ENCODE data around the gene CDK5.
A peak's percentile ranks its signal among the peaks of the same experiment; 100 is the strongest.

DNA sequence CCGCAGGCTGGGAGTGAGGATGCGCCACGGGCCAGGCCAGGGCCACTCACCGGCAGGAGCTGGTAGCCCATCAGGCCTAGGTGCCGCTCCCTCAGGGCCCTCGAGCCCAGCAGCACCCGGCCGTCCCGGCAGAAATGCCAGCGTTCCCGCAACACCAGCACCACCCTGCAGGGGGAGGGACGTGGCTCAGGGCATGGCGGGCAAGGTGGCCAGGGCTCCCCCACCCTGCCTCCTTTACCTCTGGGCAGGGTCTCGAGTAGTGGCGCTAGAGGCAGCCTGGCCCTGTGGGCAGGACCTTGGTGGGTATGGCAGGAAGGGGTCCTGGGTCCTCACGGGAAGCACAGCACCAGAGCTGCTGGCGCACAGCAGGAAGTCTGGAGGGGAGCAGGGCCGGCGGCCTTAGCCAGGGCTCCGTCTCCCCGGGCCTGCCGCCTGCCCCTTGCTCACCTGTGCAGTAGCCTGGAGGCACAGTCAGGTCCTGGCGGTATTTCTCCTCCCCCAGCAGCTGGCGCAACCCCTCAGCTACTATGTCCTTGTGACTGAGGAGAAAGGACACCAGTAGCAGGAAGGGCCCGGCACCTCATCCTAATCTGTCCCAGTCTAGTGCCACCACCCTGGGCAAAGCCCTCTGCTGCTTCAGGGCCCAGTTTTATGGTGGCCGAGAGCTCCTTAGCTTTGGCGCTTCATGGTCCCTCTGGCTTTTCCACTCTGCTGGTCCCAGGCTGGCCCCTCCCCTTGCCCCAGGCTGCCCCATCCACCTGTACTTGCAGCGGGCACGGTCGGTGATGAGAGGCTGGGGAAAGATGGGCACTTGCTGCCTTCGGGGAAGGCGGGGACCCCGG, 19.4 kb upstream of the CDK5 start:
- TF ChIP-seq TAF1 (IDR thresholded peaks at IDR 0.05; ENCODE audit: low read depth, low read length), result no peak
- TF ChIP-seq POLR2A (IDR thresholded peaks at IDR 0.05; ENCODE audit: low read depth, low read length), result no peak
- 0 out of 2 replicates have a peak, but pooled peaks have one; percentile 25 for TF ChIP-seq POLR2AphosphoS5 (IDR thresholded peaks at IDR 0.05; ENCODE audit: low read depth, low read length)
- no peak for TF ChIP-seq POU2F2 (IDR thresholded peaks at IDR 0.05; ENCODE audit: low read depth, low read length)
